Upper lobe of left lung (tissue), 6 donors: ENCODE measurements around the gene EMC8. TPM values are rescaled to one million over a fixed set of nuclear protein-coding genes. Genes with fewer than 3 reads are reported as not detected.

Experiments used
- ATAC-seq, 2 donors: fragments of 200-7000 bp; cut with Tn5 transposase; one replicate each; pipeline ENCODE4 v1.9.1; 2022; ENCODE audit warnings: mild to moderate bottlenecking in 2 of 2, moderate library complexity in 2 of 2; ENCODE audit not compliant: low FRiP score in 2 of 2
- DNase-seq, 2 donors: peaks; one replicate each; pipeline ENCODE4 v3.0.0-alpha.2; 2019 to 2020
- H3K27ac ChIP-seq, 4 donors: fragments of 200-600 bp; sonication (generic); one replicate each; pipeline ENCODE4 v1.5.1; 2016 to 2019
- H3K27me3 ChIP-seq, 4 donors: fragments of 200-600 bp; sonication (generic); one replicate each; pipeline ENCODE4 v1.5.1; 2017 to 2019
- H3K36me3 ChIP-seq, 4 donors: fragments of 200-600 bp; sonication (generic); one replicate each; pipeline ENCODE4 v1.5.1; 2016 to 2019
- H3K4me1 ChIP-seq, 4 donors: fragments of 200-600 bp; sonication (generic); one replicate each; pipeline ENCODE4 v1.5.1; 2018 to 2019
- H3K4me3 ChIP-seq, 4 donors: fragments of 200-600 bp; sonication (generic); one replicate each; pipeline ENCODE4 v1.5.1; 2017 to 2019; ENCODE audit warnings: mild to moderate bottlenecking in 2 of 4, moderate library complexity in 1 of 4
- H3K9me3 ChIP-seq, 4 donors: fragments of 200-600 bp; sonication (generic); one replicate each; pipeline ENCODE4 v1.5.1; 2018 to 2019
- EP300 ChIP-seq, 4 donors: sonication (generic); formaldehyde crosslinking; IDR thresholded peaks; one replicate each; pipeline ENCODE4 v1.5.1; 2017; ENCODE audit warnings: antibody characterized with exemption in 4 of 4, control low read depth in 2 of 4
- POLR2A ChIP-seq, 4 donors: fragments of 450-650 bp; IDR thresholded peaks; one replicate each; pipeline ENCODE4 v1.5.1; 2016 to 2017; ENCODE audit warnings: antibody characterized with exemption in 4 of 4, mild to moderate bottlenecking in 2 of 4
- POLR2AphosphoS5 ChIP-seq, 2 donors: sonication (generic); formaldehyde crosslinking; IDR thresholded peaks; one replicate each; pipeline ENCODE4 v1.5.1; 2017; ENCODE audit warnings: antibody characterized with exemption in 2 of 2
- WGBS, 2 donors: methylation state at CpG; one replicate each; pipeline ENCODE4 v1.1.5; 2017 to 2018; 5-methylcytosine and 5-hydroxymethylcytosine counted together
- total RNA-seq, 6 donors: library from RNA; depleted of rRNA in 4 of 6; stranded (reverse); fragments of >200 nt in 4 of 6; gene quantifications; one replicate each; pipeline versions ENCODE4 v1.1.0 to v1.2.1, GENCODE V29; 2016 to 2021
- TF ChIP-seq, protein P1 (sequence below), 6 experiments: fragments of 450-650 bp in 4 of 6; fragments of 200-600 bp in 2 of 6; sonication (generic) in 2 of 6; IDR thresholded peaks; one replicate each; pipeline ENCODE4 v1.5.1; 2016 to 2019; ENCODE audit warnings: antibody characterized with exemption in 6 of 6
- donor health status: DM: no; HTN: no; CAD: no; lungs with moderate emphysema.
- donor health status: DM: no; HTN: yes; CAD: no; lungs with severe emphysema.

The EMC8 gene
- total RNA-seq, 6 donors from 2014 or later, result 15.8 to 39.8 (median 25.6) TPM

DNA sequence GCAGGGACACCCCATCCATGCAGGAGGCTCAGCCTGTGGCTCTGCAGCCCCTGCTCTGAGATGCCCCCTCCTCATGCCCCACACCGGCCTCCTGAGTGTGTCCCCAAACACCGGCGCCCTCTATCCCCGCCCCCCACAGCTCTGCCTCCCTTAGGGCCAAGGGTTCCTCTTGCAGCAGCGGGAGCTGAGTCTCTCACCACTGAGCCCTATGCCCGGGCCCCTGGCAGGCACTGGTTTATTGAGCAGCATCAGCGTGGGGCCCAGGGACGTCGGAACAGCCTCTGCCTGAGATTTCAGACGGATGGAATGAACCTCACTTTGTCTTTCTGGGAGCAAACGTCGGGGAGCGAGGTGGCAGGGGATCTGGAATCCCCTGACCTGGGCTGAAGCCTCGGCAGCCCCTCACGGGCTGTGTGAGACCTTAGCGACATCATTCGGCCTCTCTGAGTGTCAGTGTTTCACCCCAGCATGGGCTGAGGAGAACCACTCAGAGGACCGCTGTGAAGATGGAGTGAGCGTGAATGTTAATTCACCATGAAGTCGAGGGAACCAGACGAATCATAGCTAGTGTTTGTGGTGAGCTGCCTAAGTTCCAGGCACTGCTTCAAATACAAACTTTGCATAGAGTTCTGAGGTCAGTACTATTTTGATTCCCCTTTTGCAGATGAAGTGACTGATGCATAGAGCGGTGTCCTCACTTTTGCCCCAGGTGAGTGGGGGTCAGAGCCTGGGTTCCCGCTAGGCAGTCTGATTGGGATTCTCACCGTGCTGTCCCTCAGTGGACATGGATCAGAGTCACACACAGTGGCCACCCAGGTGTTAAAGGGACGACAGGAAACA lies 43.2 kb downstream of the EMC8 start:
- no peak for DNase-seq
- Histone ChIP-seq H3K27me3 (peaks cover 0 to 2% (median 0%) of the 10 kb centered on the region in 4 donors), H3K4me3 (no peak overlapping the region), H3K27ac (no peak overlapping the region), H3K4me1 (peaks cover 7 to 30% (median 10%) of the 10 kb centered on the region in 4 donors), H3K36me3 (no peaks in the 10 kb centered on the region), H3K9me3 (no peaks in the 10 kb centered on the region)
- WGBS, 2 donors, result 74 to 80% methylated on average over 10 to 25 of the region's 25 CpGs
- TF ChIP-seq, protein P1, sequence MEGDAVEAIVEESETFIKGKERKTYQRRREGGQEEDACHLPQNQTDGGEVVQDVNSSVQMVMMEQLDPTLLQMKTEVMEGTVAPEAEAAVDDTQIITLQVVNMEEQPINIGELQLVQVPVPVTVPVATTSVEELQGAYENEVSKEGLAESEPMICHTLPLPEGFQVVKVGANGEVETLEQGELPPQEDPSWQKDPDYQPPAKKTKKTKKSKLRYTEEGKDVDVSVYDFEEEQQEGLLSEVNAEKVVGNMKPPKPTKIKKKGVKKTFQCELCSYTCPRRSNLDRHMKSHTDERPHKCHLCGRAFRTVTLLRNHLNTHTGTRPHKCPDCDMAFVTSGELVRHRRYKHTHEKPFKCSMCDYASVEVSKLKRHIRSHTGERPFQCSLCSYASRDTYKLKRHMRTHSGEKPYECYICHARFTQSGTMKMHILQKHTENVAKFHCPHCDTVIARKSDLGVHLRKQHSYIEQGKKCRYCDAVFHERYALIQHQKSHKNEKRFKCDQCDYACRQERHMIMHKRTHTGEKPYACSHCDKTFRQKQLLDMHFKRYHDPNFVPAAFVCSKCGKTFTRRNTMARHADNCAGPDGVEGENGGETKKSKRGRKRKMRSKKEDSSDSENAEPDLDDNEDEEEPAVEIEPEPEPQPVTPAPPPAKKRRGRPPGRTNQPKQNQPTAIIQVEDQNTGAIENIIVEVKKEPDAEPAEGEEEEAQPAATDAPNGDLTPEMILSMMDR (IDR thresholded peaks at IDR 0.05), result no peak
- TF ChIP-seq POLR2A (IDR thresholded peaks at IDR 0.05), result no peak
- no peak for TF ChIP-seq POLR2AphosphoS5 (IDR thresholded peaks at IDR 0.05)
- TF ChIP-seq EP300 (IDR thresholded peaks at IDR 0.05), result no peak
- ATAC-seq, result no peak

DNA sequence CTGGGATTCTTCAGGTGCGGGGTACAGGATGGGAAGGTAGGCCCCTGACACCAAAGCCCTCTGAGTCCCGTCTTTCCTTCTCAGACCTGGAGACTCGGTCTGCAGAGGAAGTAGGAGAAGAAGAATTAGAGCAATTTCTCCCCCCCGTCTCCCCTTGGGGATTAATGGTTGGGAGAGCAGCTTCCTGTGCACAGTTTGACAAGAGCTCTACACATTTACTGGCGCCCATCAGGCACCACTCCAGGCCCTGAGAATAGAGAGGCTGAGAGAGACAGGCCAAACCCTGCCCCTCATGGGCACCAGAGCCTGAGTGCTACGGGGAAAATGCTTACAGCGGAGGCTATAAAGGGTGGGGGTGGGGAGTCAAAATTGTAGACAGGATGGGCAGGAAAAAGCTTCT lies 44.9 kb downstream of the EMC8 start:
- Histone ChIP-seq H3K4me3 (no peak overlapping the region), H3K27ac (no peak overlapping the region), H3K9me3 (no peaks in the 10 kb centered on the region), H3K27me3 (peaks cover 0 to 2% (median 0%) of the 10 kb centered on the region in 4 donors), H3K36me3 (no peaks in the 10 kb centered on the region), H3K4me1 (peaks cover 20 to 46% (median 23%) of the 10 kb centered on the region in 4 donors)
- 53 to 57% methylated on average over 7 of the region's 7 CpGs for WGBS, 2 donors
- DNase-seq (no peak), ATAC-seq (no peak)
- TF ChIP-seq POLR2A (IDR thresholded peaks at IDR 0.05) (no peak), EP300 (IDR thresholded peaks at IDR 0.05) (no peak), POLR2AphosphoS5 (IDR thresholded peaks at IDR 0.05) (no peak)

DNA sequence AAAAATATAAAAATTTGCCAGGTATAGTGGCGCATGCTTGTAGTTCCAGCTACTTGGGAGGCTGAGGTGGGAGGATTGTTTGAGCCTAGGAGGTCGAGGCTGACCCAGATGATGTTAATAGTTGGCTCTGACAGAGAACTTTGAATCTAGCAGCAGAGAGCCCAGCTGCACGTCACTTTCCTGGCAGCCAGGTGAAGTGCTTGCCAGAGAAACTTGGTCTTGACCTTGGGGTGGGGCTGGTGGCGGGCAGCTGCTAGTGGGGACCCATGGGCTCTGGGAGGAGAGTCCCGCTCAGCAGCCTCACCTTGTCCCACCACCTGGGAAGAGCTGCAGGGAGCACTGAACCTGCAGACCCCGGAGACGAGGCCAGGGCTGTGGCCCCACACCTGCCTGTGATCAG lies 45.4 kb downstream of the EMC8 start:
- WGBS, 2 donors, result 58 to 84% methylated on average over 4 to 7 of the region's 7 CpGs
- TF ChIP-seq POLR2A (IDR thresholded peaks at IDR 0.05) (no peak), POLR2AphosphoS5 (IDR thresholded peaks at IDR 0.05) (no peak), EP300 (IDR thresholded peaks at IDR 0.05) (no peak)
- TF ChIP-seq, protein P1 (IDR thresholded peaks at IDR 0.05), result no peak
- peaks cover 0 to 2% (median 0%) of the 10 kb centered on the region in 4 donors for H3K27me3 ChIP-seq
- H3K36me3 ChIP-seq, result no peaks in the 10 kb centered on the region
- DNase-seq (no peak), ATAC-seq (no peak)
- no peak overlapping the region for H3K4me3 ChIP-seq
- H3K9me3 ChIP-seq, result no peaks in the 10 kb centered on the region
- no peak overlapping the region for H3K27ac ChIP-seq
- peaks cover 20 to 42% (median 23%) of the 10 kb centered on the region in 4 donors for H3K4me1 ChIP-seq

DNA sequence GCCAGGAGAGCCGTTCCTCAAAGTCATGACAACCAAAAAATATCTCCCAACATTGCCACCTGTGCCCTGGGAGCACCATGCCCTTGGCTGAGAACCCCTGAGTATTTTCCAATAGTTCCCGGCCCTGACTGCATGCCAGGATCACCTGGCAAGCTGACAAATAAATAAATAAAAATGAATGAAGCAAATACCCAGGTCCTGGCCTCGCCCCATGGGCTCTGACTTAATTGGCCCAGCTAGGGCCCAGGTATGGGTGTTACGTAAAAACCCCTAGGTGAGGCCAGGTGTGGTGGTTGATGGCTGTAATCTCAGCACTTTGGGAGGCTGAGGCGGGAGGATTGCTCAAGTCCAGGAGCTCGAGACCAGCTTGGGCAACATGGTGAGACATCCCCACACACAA lies 45.8 kb downstream of the EMC8 start:
- peaks cover 20 to 38% (median 23%) of the 10 kb centered on the region in 4 donors for H3K4me1 ChIP-seq
- H3K4me3 ChIP-seq, result no peak overlapping the region
- DNase-seq (no peak), ATAC-seq (no peak)
- peaks cover 0 to 2% (median 0%) of the 10 kb centered on the region in 4 donors for H3K27me3 ChIP-seq
- H3K27ac ChIP-seq, result no peak overlapping the region
- no peaks in the 10 kb centered on the region for H3K36me3 ChIP-seq
- no peaks in the 10 kb centered on the region for H3K9me3 ChIP-seq
- 54 to 55% methylated on average over 5 to 6 of the region's 6 CpGs for WGBS, 2 donors
- TF ChIP-seq POLR2A (IDR thresholded peaks at IDR 0.05) (no peak), EP300 (IDR thresholded peaks at IDR 0.05) (no peak), POLR2AphosphoS5 (IDR thresholded peaks at IDR 0.05) (no peak)
- TF ChIP-seq, protein P1 (IDR thresholded peaks at IDR 0.05), result no peak

DNA sequence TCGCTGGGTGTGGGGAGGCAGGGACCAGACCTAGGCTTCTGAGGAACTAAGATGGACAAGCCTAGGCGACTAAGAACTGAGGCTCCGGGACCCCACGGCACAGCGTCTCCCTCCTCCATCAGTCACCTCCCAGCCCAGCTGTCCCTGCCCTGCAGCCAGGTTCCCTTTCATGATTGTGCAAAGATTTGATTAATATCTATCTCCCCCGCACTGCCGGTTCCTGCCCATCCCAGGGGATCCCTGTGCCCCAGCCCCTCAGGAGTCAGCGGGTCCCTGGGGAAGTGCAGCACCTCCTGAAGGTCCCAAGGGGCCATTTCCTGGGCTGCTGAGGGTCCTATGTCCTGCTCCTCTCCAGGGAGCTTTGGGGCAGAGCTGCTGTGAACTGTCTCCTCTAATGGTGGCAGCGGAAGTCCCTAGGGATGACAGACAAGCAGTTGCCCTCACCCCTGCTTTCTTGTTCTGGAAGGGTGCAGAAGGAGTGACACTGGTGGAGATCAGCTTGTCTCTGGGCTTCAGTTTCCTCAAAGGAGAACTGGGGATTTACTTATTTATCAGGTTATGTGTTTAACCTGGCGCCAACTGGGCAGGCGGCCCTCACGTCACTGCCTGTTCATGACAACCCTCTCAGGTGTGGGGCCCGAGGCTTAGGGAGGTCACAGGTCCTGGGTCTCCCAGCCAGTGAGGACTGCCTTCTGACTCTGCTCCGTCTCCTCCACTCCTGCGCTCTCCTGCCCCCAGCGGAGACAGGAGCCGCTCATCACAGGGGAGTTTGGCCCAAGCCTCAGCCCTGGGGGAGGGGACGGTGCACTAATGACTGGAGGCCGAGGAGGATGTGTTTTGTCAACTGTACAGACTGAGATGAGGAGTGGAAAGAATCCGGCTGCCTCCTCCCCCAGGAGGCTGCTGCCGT lies 46.6 kb downstream of the EMC8 start:
- H3K4me1 ChIP-seq, result peaks cover 20 to 38% (median 23%) of the 10 kb centered on the region in 4 donors
- WGBS, 2 donors, result 70 to 75% methylated on average over 19 to 21 of the region's 21 CpGs
- H3K36me3 ChIP-seq, result no peaks in the 10 kb centered on the region
- DNase-seq (no peak), ATAC-seq (no peak)
- peaks cover 0 to 2% (median 0%) of the 10 kb centered on the region in 4 donors for H3K27me3 ChIP-seq
- TF ChIP-seq POLR2A (IDR thresholded peaks at IDR 0.05) (no peak), POLR2AphosphoS5 (IDR thresholded peaks at IDR 0.05) (no peak), EP300 (IDR thresholded peaks at IDR 0.05) (no peak)
- TF ChIP-seq, protein P1 (IDR thresholded peaks at IDR 0.05), result no peak
- H3K9me3 ChIP-seq, result no peaks in the 10 kb centered on the region
- H3K27ac ChIP-seq, result no peak overlapping the region
- no peak overlapping the region for H3K4me3 ChIP-seq
